ENCODE data around the gene INPP5A. TPM values are rescaled to one million over a fixed set of nuclear protein-coding genes. Genes with fewer than 3 reads are reported as not detected.
A peak's percentile ranks its signal among the peaks of the same experiment; 100 is the strongest.
"Not testable (repeated sequence)": the region's sequence is repeated elsewhere in the genome, so short reads cannot be mapped to it uniquely, and the experiment has no call there.

INPP5A gene
- total RNA-seq, 1 donor from 2014 or later: 29.5 TPM

GRCh38 chr10:132667342-132668047 lies 129.9 kb downstream of the INPP5A start:
- peak; percentile 83 for DNase-seq (ENCODE audit: low read depth)
- H3K4me3 ChIP-seq (ENCODE audit: low read depth, low read length): peak overlapping the region; percentile 8
- no peaks in the 10 kb centered on the region for H3K36me3 ChIP-seq (ENCODE audit: control insufficient read depth, insufficient read depth, low read length)
- no peaks in the 10 kb centered on the region for H3K27me3 ChIP-seq (ENCODE audit: control insufficient read depth, insufficient read depth, low read length)
- TF ChIP-seq CTCF (IDR thresholded peaks at IDR 0.05; ENCODE audit: insufficient read depth, low read length, severe bottlenecking): no peak
- no peak for FAIRE-seq

GRCh38 chr10:132668048-132668394 lies 130.4 kb downstream of the INPP5A start:
- no peak overlapping the region for H3K4me3 ChIP-seq (ENCODE audit: low read depth, low read length)
- no peak for TF ChIP-seq CTCF (IDR thresholded peaks at IDR 0.05; ENCODE audit: insufficient read depth, low read length, severe bottlenecking)
- no peaks in the 10 kb centered on the region for H3K27me3 ChIP-seq (ENCODE audit: control insufficient read depth, insufficient read depth, low read length)
- FAIRE-seq: no peak
- DNase-seq (ENCODE audit: low read depth): no peak
- H3K36me3 ChIP-seq (ENCODE audit: control insufficient read depth, insufficient read depth, low read length): no peaks in the 10 kb centered on the region

- peak; percentile 15 for DNase-seq (ENCODE audit: low read depth)
- no peak for TF ChIP-seq CTCF (IDR thresholded peaks at IDR 0.05; ENCODE audit: insufficient read depth, low read length, severe bottlenecking)
- no peaks in the 10 kb centered on the region for H3K27me3 ChIP-seq (ENCODE audit: control insufficient read depth, insufficient read depth, low read length)
- no peaks in the 10 kb centered on the region for H3K36me3 ChIP-seq (ENCODE audit: control insufficient read depth, insufficient read depth, low read length)
- no peak overlapping the region for H3K4me3 ChIP-seq (ENCODE audit: low read depth, low read length)
- no peak for FAIRE-seq
Observed at GRCh38 chr10:132669208-132669861, 131.7 kb downstream of the INPP5A start.

GRCh38 chr10:132670546-132671227 lies 133.1 kb downstream of the INPP5A start:
- DNase-seq (ENCODE audit: low read depth) (no peak), FAIRE-seq (no peak)
- no peak for TF ChIP-seq CTCF (IDR thresholded peaks at IDR 0.05; ENCODE audit: insufficient read depth, low read length, severe bottlenecking)
- Histone ChIP-seq H3K36me3 (ENCODE audit: control insufficient read depth, insufficient read depth, low read length) (no peaks in the 10 kb centered on the region), H3K27me3 (ENCODE audit: control insufficient read depth, insufficient read depth, low read length) (no peaks in the 10 kb centered on the region), H3K4me3 (ENCODE audit: low read depth, low read length) (no peak overlapping the region)

- DNase-seq (ENCODE audit: low read depth) (peak; percentile 23), FAIRE-seq (no peak)
- H3K4me3 ChIP-seq (ENCODE audit: low read depth, low read length): no peak overlapping the region
- no peaks in the 10 kb centered on the region for H3K27me3 ChIP-seq (ENCODE audit: control insufficient read depth, insufficient read depth, low read length)
- no peak for TF ChIP-seq CTCF (IDR thresholded peaks at IDR 0.05; ENCODE audit: insufficient read depth, low read length, severe bottlenecking)
- H3K36me3 ChIP-seq (ENCODE audit: control insufficient read depth, insufficient read depth, low read length): no peaks in the 10 kb centered on the region
Observed at GRCh38 chr10:132671228-132672154, 133.9 kb downstream of the INPP5A start.

GRCh38 chr10:132673746-132674145 lies 136.2 kb downstream of the INPP5A start:
- not testable (repeated sequence) for H3K4me3 ChIP-seq (ENCODE audit: low read depth, low read length); H3K27me3 ChIP-seq (ENCODE audit: control insufficient read depth, insufficient read depth, low read length); DNase-seq (ENCODE audit: low read depth); H3K36me3 ChIP-seq (ENCODE audit: control insufficient read depth, insufficient read depth, low read length); FAIRE-seq

Data from bronchial epithelial cell (primary cell).